ENCODE results near the gene CGN.

DNA sequence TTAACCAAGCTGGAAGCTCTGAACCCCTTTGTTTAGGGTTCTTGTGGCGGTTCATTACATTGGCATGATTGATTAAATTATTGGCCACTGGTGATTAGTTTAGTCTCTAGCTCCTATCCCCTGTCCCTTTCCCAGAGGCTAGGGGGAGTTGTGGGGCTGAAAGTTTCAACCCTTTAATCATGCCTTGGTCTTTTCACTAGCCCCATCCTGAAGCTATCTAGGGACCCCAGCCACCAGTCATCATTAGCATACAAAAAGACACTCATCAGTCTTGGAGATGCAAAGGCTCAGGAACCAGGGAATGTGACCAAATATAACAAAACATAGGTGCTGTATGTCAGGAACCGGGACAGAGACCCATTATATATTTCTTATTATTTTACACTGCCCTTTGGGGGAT, 66.0 kb downstream of the CGN start:
- TF ChIP-seq, protein P1, sequence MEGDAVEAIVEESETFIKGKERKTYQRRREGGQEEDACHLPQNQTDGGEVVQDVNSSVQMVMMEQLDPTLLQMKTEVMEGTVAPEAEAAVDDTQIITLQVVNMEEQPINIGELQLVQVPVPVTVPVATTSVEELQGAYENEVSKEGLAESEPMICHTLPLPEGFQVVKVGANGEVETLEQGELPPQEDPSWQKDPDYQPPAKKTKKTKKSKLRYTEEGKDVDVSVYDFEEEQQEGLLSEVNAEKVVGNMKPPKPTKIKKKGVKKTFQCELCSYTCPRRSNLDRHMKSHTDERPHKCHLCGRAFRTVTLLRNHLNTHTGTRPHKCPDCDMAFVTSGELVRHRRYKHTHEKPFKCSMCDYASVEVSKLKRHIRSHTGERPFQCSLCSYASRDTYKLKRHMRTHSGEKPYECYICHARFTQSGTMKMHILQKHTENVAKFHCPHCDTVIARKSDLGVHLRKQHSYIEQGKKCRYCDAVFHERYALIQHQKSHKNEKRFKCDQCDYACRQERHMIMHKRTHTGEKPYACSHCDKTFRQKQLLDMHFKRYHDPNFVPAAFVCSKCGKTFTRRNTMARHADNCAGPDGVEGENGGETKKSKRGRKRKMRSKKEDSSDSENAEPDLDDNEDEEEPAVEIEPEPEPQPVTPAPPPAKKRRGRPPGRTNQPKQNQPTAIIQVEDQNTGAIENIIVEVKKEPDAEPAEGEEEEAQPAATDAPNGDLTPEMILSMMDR (IDR thresholded peaks at IDR 0.05) = no peak
- TF ChIP-seq POLR2AphosphoS5 (IDR thresholded peaks at IDR 0.05; ENCODE audit: insufficient read depth in 1 of 2, low read depth in 1 of 2) (no peak), POLR2A (IDR thresholded peaks at IDR 0.05) (no peak)

Data from vagina (tissue), 2 donors.